Left lung (tissue), 10 donors: ENCODE measurements around the gene PDSS2. TPM values are rescaled to one million over a fixed set of nuclear protein-coding genes. Genes with fewer than 3 reads are reported as not detected.

ENCODE experiments used
- ATAC-seq: fragments of 200-7000 bp; cut with Tn5 transposase; one replicate; pipeline ENCODE4 v1.9.1; 2020; ENCODE audit warnings: moderate library complexity
- DNase-seq, 4 donors: peaks; one replicate each; pipeline ENCODE4 v3.0.0-alpha.2; 2013 to 2020
- H3K27ac ChIP-seq, 2 donors: fragments of 200-600 bp; sonication (generic) in 1 of 2; one replicate each; pipeline versions ENCODE4 v1.5.0 to v1.8.0; 2020 to 2021
- H3K27me3 ChIP-seq, 2 donors: fragments of 200-600 bp; sonication (generic) in 1 of 2; one replicate each; pipeline versions ENCODE4 v1.5.0 to v1.8.0; 2020 to 2021
- H3K36me3 ChIP-seq, 2 donors: fragments of 200-600 bp; sonication (generic) in 1 of 2; one replicate each; pipeline versions ENCODE4 v1.5.0 to v1.8.0; 2020 to 2021
- H3K4me1 ChIP-seq, 2 donors: fragments of 200-600 bp; one replicate each; pipeline ENCODE4 v1.8.0; 2021
- H3K4me3 ChIP-seq, 2 donors: fragments of 200-600 bp; sonication (generic) in 1 of 2; one replicate each; pipeline versions ENCODE4 v1.5.0 to v1.8.0; 2020 to 2021; ENCODE audit warnings: mild to moderate bottlenecking in 1 of 2
- H3K9me3 ChIP-seq, 2 donors: fragments of 200-600 bp; sonication (generic) in 1 of 2; one replicate each; pipeline versions ENCODE4 v1.5.0 to v1.8.0; 2020 to 2021
- CTCF ChIP-seq, 2 donors: fragments of 200-600 bp; sonication (generic) in 1 of 2; IDR thresholded peaks; one replicate each; pipeline versions ENCODE4 v1.5.0 to v1.8.0; 2021; ENCODE audit warnings: antibody characterized with exemption in 2 of 2
- intact Hi-C, 2 donors: fragments of 100-400 bp; cut with DNase I; formaldehyde crosslinking; loops; one replicate each; pipeline versions ENCODE4 v1.11.2 to v1.14.2; 2022
- polyA plus RNA-seq, 6 donors: library from polyadenylated mRNA; unstranded; fragments of 120-200 nt; gene quantifications; one replicate each; pipeline ENCODE4 v1.2.1, GENCODE V29; 2013; ENCODE audit not compliant: insufficient read length in 6 of 6
- total RNA-seq, 2 donors: library from RNA; stranded (reverse); fragmentation: NEBNext Ultra II Directional; extraction: Animal tissue kit (Norgen Biotek cat#: 25700); gene quantifications; one replicate each; pipeline ENCODE4 v1.2.1, GENCODE V29; 2021
- donor health status: DM: no; HTN: yes; CAD: no.
- donor health status: DM: no; HTN: no; CAD: no.

PDSS2 gene
- total and polyA plus RNA-seq, 8 donors: 13.9 to 20.6 (median 16.4) TPM

- Histone ChIP-seq H3K9me3 (no peaks in the 10 kb centered on the region), H3K27me3 (no peaks in the 10 kb centered on the region), H3K4me3 (no peak overlapping the region), H3K4me1 (no peaks in the 10 kb centered on the region), H3K27ac (no peak overlapping the region), H3K36me3 (no peaks in the 10 kb centered on the region)
- ATAC-seq (no peak), DNase-seq (no peak)
- intact Hi-C loops: no loop called here
- no peak for TF ChIP-seq CTCF (IDR thresholded peaks at IDR 0.05)
Observed at GRCh38 chr6:107129370-107129925, 329.9 kb downstream of the PDSS2 start.

- intact Hi-C loops: no loop called here
- no peak overlapping the region for H3K4me3 ChIP-seq
- ATAC-seq: no peak
Observed at GRCh38 chr6:107128577-107128976, 330.8 kb downstream of the PDSS2 start.

GRCh38 chr6:107128175-107128574 is 331.2 kb downstream of the PDSS2 start:
- ATAC-seq: no peak
- no peaks in the 10 kb centered on the region for H3K4me1 ChIP-seq
- TF ChIP-seq CTCF (IDR thresholded peaks at IDR 0.05): no peak

More at GRCh38 chr6:107128577-107128976, 330.8 kb downstream of the PDSS2 start:
- no peaks in the 10 kb centered on the region for H3K27me3 ChIP-seq
- no peak for DNase-seq
- no peaks in the 10 kb centered on the region for H3K4me1 ChIP-seq
- H3K27ac ChIP-seq: no peak overlapping the region
- no peak for TF ChIP-seq CTCF (IDR thresholded peaks at IDR 0.05)
- no peaks in the 10 kb centered on the region for H3K9me3 ChIP-seq
- no peaks in the 10 kb centered on the region for H3K36me3 ChIP-seq

GRCh38 chr6:107125771-107126170 is 333.6 kb downstream of the PDSS2 start:
- intact Hi-C loops: no loop called here
- Histone ChIP-seq H3K27me3 (no peaks in the 10 kb centered on the region), H3K36me3 (no peaks in the 10 kb centered on the region), H3K4me1 (no peaks in the 10 kb centered on the region), H3K27ac (no peak overlapping the region), H3K4me3 (no peak overlapping the region), H3K9me3 (no peaks in the 10 kb centered on the region)
- DNase-seq (no peak), ATAC-seq (no peak)
- no peak for TF ChIP-seq CTCF (IDR thresholded peaks at IDR 0.05)

More at GRCh38 chr6:107128175-107128574, 331.2 kb downstream of the PDSS2 start:
- no peaks in the 10 kb centered on the region for H3K36me3 ChIP-seq
- DNase-seq: no peak
- no peaks in the 10 kb centered on the region for H3K27me3 ChIP-seq
- no peak overlapping the region for H3K27ac ChIP-seq
- H3K4me3 ChIP-seq: no peak overlapping the region
- intact Hi-C loops: no loop called here
- H3K9me3 ChIP-seq: no peaks in the 10 kb centered on the region

- H3K27ac ChIP-seq: no peak overlapping the region
- H3K27me3 ChIP-seq: no peaks in the 10 kb centered on the region
- ATAC-seq (no peak), DNase-seq (no peak)
- no peak for TF ChIP-seq CTCF (IDR thresholded peaks at IDR 0.05)
- no peaks in the 10 kb centered on the region for H3K36me3 ChIP-seq
- H3K4me3 ChIP-seq: no peak overlapping the region
- intact Hi-C loops: no loop called here
- no peaks in the 10 kb centered on the region for H3K4me1 ChIP-seq
- no peaks in the 10 kb centered on the region for H3K9me3 ChIP-seq
Observed at GRCh38 chr6:107124934-107125348, 334.4 kb downstream of the PDSS2 start.
